K562 (cell line): ENCODE data around the gene ST8SIA4. TPM values are rescaled to one million over a fixed set of nuclear protein-coding genes. Genes with fewer than 3 reads are reported as not detected.

ENCODE experiments used
- ATAC-seq: fragments of 200-7000 bp; cut with Tn5 transposase; 3 replicates; pipeline ENCODE4 v1.9.1; 2020; ENCODE audit warnings: moderate library complexity
- BruUV-seq: library from RNA; stranded (reverse); fragments of 400-500 nt; replicated peaks from 2 replicates; lab custom pipeline; 2021; lab: Mats Ljungman, UMichigan
- CTCF ChIA-PET: fragments of 300-600 bp; formaldehyde crosslinking; extraction: SDS; loops from one replicate; lab custom pipeline; 2021; ENCODE audit warnings: low intra/inter-chr PET ratio; lab: Yijun Ruan, JAX
- POLR2A ChIA-PET: fragments of 300-600, 350-650 bp; sonication (Branson Sonifier 250); formaldehyde crosslinking; extraction: SDS; loops from one replicate; lab custom pipeline; 2021; ENCODE audit warnings: antibody characterized with exemption, inconsistent platforms; lab: Yijun Ruan, JAX
- DNase-seq, 4 experiments: peaks; one replicate each; pipeline versions ENCODE4 v3.0.0 to v3.0.0-alpha.2; 2011 to 2018; ENCODE audit warnings: low spot score in 3 of 4, mixed read lengths in 3 of 4; ENCODE audit errors: extremely low read depth in 1 of 4
- FAIRE-seq: peaks from 2 replicates; lab custom pipeline; 2011; peaks lifted over from hg19 to GRCh38; lab: Jason Lieb, UNC
- H2AFZ ChIP-seq: 2 replicates; pipeline ENCODE4 v1.6.0; 2011; ENCODE audit warnings: low read depth, low read length, control low read depth, inconsistent platforms
- H3K27ac ChIP-seq: fragments of 200-600 bp; 3 replicates; pipeline ENCODE4 v1.8.0; 2011; ENCODE audit warnings: low read depth, mild to moderate bottlenecking, control low read depth, inconsistent platforms, low read length, moderate library complexity, mixed read lengths; ENCODE audit errors: extremely low read depth
- H3K27me3 ChIP-seq, 2 experiments: fragments of 300-600 bp in 1 of 2; 2 replicates in 1 of 2; 3 replicates in 1 of 2; pipeline versions ENCODE4 v1.6.0 to v1.8.0; 2011; ENCODE audit warnings: inconsistent platforms in 2 of 2, low read length in 2 of 2, mild to moderate bottlenecking in 1 of 2, mixed read lengths in 1 of 2, moderate library complexity in 1 of 2; ENCODE audit not compliant: control insufficient read depth in 2 of 2, insufficient read depth in 2 of 2
- H3K36me3 ChIP-seq: fragments of 300-600 bp; 3 replicates; pipeline ENCODE4 v1.8.0; 2011; ENCODE audit warnings: mild to moderate bottlenecking, low read length, inconsistent platforms; ENCODE audit not compliant: control insufficient read depth, insufficient read depth
- H3K4me1 ChIP-seq, 2 experiments: fragments of 200-600 bp in 1 of 2; replicated peaks in 1 of 2; 2 replicates in 1 of 2; 3 replicates in 1 of 2; pipeline versions ENCODE4 v1.5.1 to v1.8.0; 2011; ENCODE audit warnings: inconsistent platforms in 2 of 2, low read length in 2 of 2, mild to moderate bottlenecking in 1 of 2, mixed read lengths in 1 of 2, moderate library complexity in 1 of 2; ENCODE audit not compliant: control insufficient read depth in 2 of 2, insufficient read depth in 2 of 2
- H3K4me2 ChIP-seq: 2 replicates; pipeline ENCODE4 v1.6.1; 2011; ENCODE audit warnings: low read length, control low read depth, inconsistent platforms, mixed read lengths; ENCODE audit not compliant: insufficient read depth
- H3K4me3 ChIP-seq: fragments of 200-600 bp; sonication (generic), shearing (Covaris generic); 2 replicates; pipeline ENCODE4 v1.5.1; 2016; ENCODE audit warnings: control low read depth, inconsistent platforms
- H3K79me2 ChIP-seq: fragments of 200-600 bp; 3 replicates; pipeline ENCODE4 v1.8.0; 2011; ENCODE audit warnings: low read length, inconsistent platforms; ENCODE audit not compliant: control insufficient read depth, insufficient read depth
- H3K9ac ChIP-seq, 2 experiments: 2 replicates each; pipeline versions ENCODE4 v1.6.0 to v1.6.1; 2011; ENCODE audit warnings: low read depth in 2 of 2, low read length in 2 of 2, control low read depth in 1 of 2, inconsistent platforms in 1 of 2, mild to moderate bottlenecking in 1 of 2, mixed read lengths in 1 of 2; ENCODE audit not compliant: insufficient read depth in 1 of 2
- H3K9me1 ChIP-seq: one replicate; pipeline ENCODE4 v1.6.0; 2011; ENCODE audit warnings: inconsistent platforms, mild to moderate bottlenecking, low read length, moderate library complexity; ENCODE audit not compliant: control insufficient read depth, insufficient read depth
- H3K9me3 ChIP-seq: replicated peaks from 2 replicates; pipeline ENCODE4 v1.5.1; 2011; ENCODE audit warnings: low read depth, low read length, inconsistent platforms; ENCODE audit not compliant: control insufficient read depth, insufficient read depth
- H4K20me1 ChIP-seq: replicated peaks from 2 replicates; pipeline ENCODE4 v1.6.1; 2011; ENCODE audit warnings: low read length, inconsistent platforms, mixed read lengths; ENCODE audit not compliant: control insufficient read depth, insufficient read depth
- FOXJ3 ChIP-seq: sonication (generic); formaldehyde crosslinking; IDR thresholded peaks from 2 replicates; pipeline ENCODE4 v1.4.0; 2020; ENCODE audit warnings: mild to moderate bottlenecking, missing genetic modification reagents
- SIX5 ChIP-seq, 2 experiments: IDR thresholded peaks; 2 replicates each; pipeline ENCODE4 v1.6.1; 2011; ENCODE audit warnings: low read length in 2 of 2, borderline replicate concordance in 1 of 2, low read depth in 1 of 2, mild to moderate bottlenecking in 1 of 2, moderate library complexity in 1 of 2; ENCODE audit not compliant: insufficient read depth in 1 of 2
- SRSF1 ChIP-seq: fragments of 200-400 bp; formaldehyde crosslinking; IDR thresholded peaks from 2 replicates; pipeline ENCODE4 v1.6.1; 2017; ENCODE audit warnings: mild to moderate bottlenecking, low read depth, low read length, moderate library complexity
- ZNF140 ChIP-seq: fragments of 250-450 bp; sonication (Bioruptor Pico); IDR thresholded peaks from 2 replicates; pipeline ENCODE4 v1.8.0; 2021; ENCODE audit warnings: moderate library complexity, mild to moderate bottlenecking, inconsistent platforms
- ZNF407 ChIP-seq: fragments of 450-650 bp; IDR thresholded peaks from 2 replicates; pipeline ENCODE4 v1.6.1; 2016; ENCODE audit warnings: low read depth
- ZNF785 ChIP-seq: fragments of 250-450 bp; sonication (Bioruptor Pico); IDR thresholded peaks from 2 replicates; pipeline ENCODE4 v1.4.0; 2020; ENCODE audit warnings: mild to moderate bottlenecking
- ZNF79 ChIP-seq: fragments of 250-450 bp; sonication (Bioruptor Pico); IDR thresholded peaks from 2 replicates; pipeline ENCODE4 v1.4.0; 2020; ENCODE audit warnings: low read depth, mild to moderate bottlenecking, moderate library complexity
- WGBS: fragments of 100-300 bp; shearing (Covaris generic); methylation state at CpG from one replicate; pipeline ENCODE4 v1.1.6; 2016; ENCODE audit warnings: low coverage, mixed read lengths; ENCODE audit not compliant: insufficient coverage; ENCODE audit errors: missing lambda C conversion rate; 5-methylcytosine and 5-hydroxymethylcytosine counted together
- in situ Hi-C: fragments of 300-500 bp; cut with MboI; formaldehyde crosslinking; loops from 4 replicates; pipeline ENCODE4 v1.15.0; 2018; ENCODE audit warnings: inconsistent platforms, mixed read lengths
- intact Hi-C: fragments of 100-400 bp; cut with micrococcal nuclease; formaldehyde crosslinking; loops from 2 replicates; pipeline ENCODE4 v1.14.2; 2022
- polyA plus RNA-seq, 8 experiments: library from polyadenylated mRNA; depleted of rRNA in 4 of 8; stranded (reverse) in 5 of 8; unstranded in 3 of 8; fragments of >200 nt; fragmentation: Nextera tagmentation in 2 of 8; fragmentation: Illumina TruSeq in 1 of 8; extraction: Ambion mirVana in 2 of 8; extraction: Trizol in 1 of 8; gene quantifications; 2 replicates each; pipeline versions ENCODE4 v1.2.1 to v1.2.3, GENCODE V29; 2011 to 2014; ENCODE audit warnings: inconsistent platforms in 1 of 8, missing spikeins in 1 of 8
- total RNA-seq, 7 experiments: library from RNA; depleted of rRNA in 6 of 7; stranded (reverse); fragments of >200 nt in 6 of 7; fragmentation: Illumina TruSeq in 2 of 7; extraction: Trizol in 2 of 7; gene quantifications; 2 replicates each; pipeline versions ENCODE4 v1.2.1 to v1.2.3, GENCODE V29; 2011 to 2021; ENCODE audit warnings: low replicate concordance in 1 of 7

Gene ST8SIA4
- total and polyA plus RNA-seq, 9 of the 15 experiments (the other 6 are each of a cell fraction or from before 2014, with no cell fraction given) = 0.22 to 2.0 (median 0.54) TPM

GRCh38 chr5:100757618-100758017 lies 145.5 kb downstream of the ST8SIA4 start:
- no peaks in the 10 kb centered on the region for H4K20me1 ChIP-seq
- H2AFZ ChIP-seq = no peak overlapping the region
- intact Hi-C loops (no loop called here), in situ Hi-C loops (no loop called here)
- H3K27me3 ChIP-seq = no peaks in the 10 kb centered on the region
- H3K4me3 ChIP-seq = no peak overlapping the region
- ChIA-PET POLR2A (no interaction called here), CTCF (interaction anchor here (0.6 kb wide), 1 partner anchor 153 kb away, joined by 3 read pairs; no protein-coding TSS in a partner anchor)
- no peak for DNase-seq
- no peak for FAIRE-seq
- H3K27ac ChIP-seq = no peak overlapping the region
- no peak overlapping the region for H3K4me2 ChIP-seq
- no peak for ATAC-seq
- no peaks in the 10 kb centered on the region for H3K36me3 ChIP-seq
- no peak for TF ChIP-seq SIX5 (IDR thresholded peaks at IDR 0.05; ENCODE audit: borderline replicate concordance in 1 of 2, insufficient read depth in 1 of 2, low read depth in 1 of 2, low read length in 2 of 2)
- no peak for TF ChIP-seq ZNF140 (CRISPR knock-in tag)
- TF ChIP-seq ZNF79 = no peak
- TF ChIP-seq ZNF407 = no peak
- no peak for TF ChIP-seq FOXJ3 (CRISPR knock-in tag)
- no peak for TF ChIP-seq ZNF785 (CRISPR knock-in tag)
- TF ChIP-seq SRSF1 = no peak
- H3K4me1 ChIP-seq = no peaks in the 10 kb centered on the region
- no peak overlapping the region for H3K9ac ChIP-seq
- BruUV-seq = no TSS peak
- WGBS = 2% methylated on average over 8 of the region's 8 CpGs
- H3K9me3 ChIP-seq = no peaks in the 10 kb centered on the region
- H3K9me1 ChIP-seq = no peaks in the 10 kb centered on the region
- H3K79me2 ChIP-seq = no peaks in the 10 kb centered on the region
